Suprapubic skin (tissue), 4 donors: Measurements from ENCODE around the gene VAMP4. TPM values are rescaled to one million over a fixed set of nuclear protein-coding genes. Genes with fewer than 3 reads are reported as not detected.
"Not testable (repeated sequence)": the region's sequence is repeated elsewhere in the genome, so short reads cannot be mapped to it uniquely, and the experiment has no call there.

ENCODE experiments used
- DNase-seq, 2 donors: peaks; one replicate each; pipeline ENCODE4 v3.0.0-alpha.2; 2019; ENCODE audit warnings: low spot score in 2 of 2
- H3K27ac ChIP-seq: fragments of 200-600 bp; sonication (generic); one replicate; pipeline ENCODE4 v1.5.1; 2019
- H3K27me3 ChIP-seq: fragments of 200-600 bp; sonication (generic); one replicate; pipeline ENCODE4 v1.5.1; 2019
- H3K36me3 ChIP-seq: fragments of 200-600 bp; sonication (generic); one replicate; pipeline ENCODE4 v1.5.1; 2019
- H3K4me1 ChIP-seq: fragments of 200-600 bp; sonication (generic); one replicate; pipeline ENCODE4 v1.5.1; 2019
- H3K4me3 ChIP-seq: fragments of 200-600 bp; sonication (generic); one replicate; pipeline ENCODE4 v1.5.1; 2019; ENCODE audit warnings: mild to moderate bottlenecking
- H3K9me3 ChIP-seq: fragments of 200-600 bp; sonication (generic); one replicate; pipeline ENCODE4 v1.5.1; 2019
- CTCF ChIP-seq, 2 donors: fragments of 200-600 bp in 1 of 2; fragments of 450-650 bp in 1 of 2; sonication (generic) in 1 of 2; IDR thresholded peaks; one replicate each; pipeline ENCODE4 v1.5.1; 2016 to 2019; ENCODE audit warnings: antibody characterized with exemption in 2 of 2, mild to moderate bottlenecking in 1 of 2, moderate library complexity in 1 of 2
- EP300 ChIP-seq: sonication (generic); formaldehyde crosslinking; IDR thresholded peaks from one replicate; pipeline ENCODE4 v1.6.1; 2017; ENCODE audit warnings: antibody characterized with exemption
- POLR2A ChIP-seq, 2 donors: fragments of 450-650 bp; IDR thresholded peaks; one replicate each; pipeline ENCODE4 v1.6.1; 2017; ENCODE audit warnings: antibody characterized with exemption in 2 of 2, mild to moderate bottlenecking in 2 of 2, moderate library complexity in 2 of 2
- POLR2AphosphoS5 ChIP-seq, 3 donors: sonication (generic); formaldehyde crosslinking; IDR thresholded peaks; one replicate each; pipeline ENCODE4 v1.6.1; 2017; ENCODE audit warnings: antibody characterized with exemption in 3 of 3
- WGBS: methylation state at CpG from one replicate; pipeline ENCODE4 v1.1.5; 2018; 5-methylcytosine and 5-hydroxymethylcytosine counted together
- total RNA-seq, 4 donors: library from RNA; depleted of rRNA; stranded (reverse); fragments of >200 nt; gene quantifications; one replicate each; pipeline ENCODE4 v1.1.0, GENCODE V29; 2016

The VAMP4 gene
- total RNA-seq, 4 donors from 2014 or later = 9.3 to 23.3 (median 10.7) TPM

- TF ChIP-seq EP300 = no peak
- 93% methylated on average over 1 of the region's 1 CpG for WGBS
- no peak overlapping the region for H3K27ac ChIP-seq
- no peak for DNase-seq
- H3K27me3 ChIP-seq = no peaks in the 10 kb centered on the region
- H3K36me3 ChIP-seq = peaks cover 15% of the 10 kb centered on the region
- no peaks in the 10 kb centered on the region for H3K9me3 ChIP-seq
- H3K4me3 ChIP-seq = no peak overlapping the region
- H3K4me1 ChIP-seq = no peaks in the 10 kb centered on the region
These were observed 29.5 kb downstream of the VAMP4 start for GRCh38 chr1:171712341-171712740.

DNA sequence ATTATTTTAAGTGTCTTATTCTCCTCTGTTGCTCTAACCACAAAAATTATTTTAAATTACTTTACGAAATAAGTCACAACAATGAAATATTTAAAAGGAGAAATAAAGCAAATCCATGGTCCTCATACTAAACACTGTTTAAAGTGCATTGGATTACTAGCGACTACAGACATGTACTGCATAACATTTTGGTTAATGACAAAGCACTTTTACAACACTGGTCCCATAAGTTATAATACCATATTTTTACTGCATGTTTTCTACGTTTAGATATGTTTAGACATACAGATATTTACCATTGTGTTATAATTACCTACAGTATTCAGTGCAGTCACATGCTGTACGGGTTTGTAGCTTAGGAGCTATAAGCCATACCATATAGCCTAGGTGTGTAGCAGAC lies 30.2 kb downstream of the VAMP4 start:
- H3K4me3 ChIP-seq = no peak overlapping the region
- H3K4me1 ChIP-seq = no peaks in the 10 kb centered on the region
- no peaks in the 10 kb centered on the region for H3K9me3 ChIP-seq
- DNase-seq = no peak
- TF ChIP-seq POLR2AphosphoS5 (IDR thresholded peaks at IDR 0.05) = no peak
- peaks cover 15% of the 10 kb centered on the region for H3K36me3 ChIP-seq
- H3K27me3 ChIP-seq = no peaks in the 10 kb centered on the region
- H3K27ac ChIP-seq = no peak overlapping the region
- 94% methylated on average over 4 of the region's 4 CpGs for WGBS

DNA sequence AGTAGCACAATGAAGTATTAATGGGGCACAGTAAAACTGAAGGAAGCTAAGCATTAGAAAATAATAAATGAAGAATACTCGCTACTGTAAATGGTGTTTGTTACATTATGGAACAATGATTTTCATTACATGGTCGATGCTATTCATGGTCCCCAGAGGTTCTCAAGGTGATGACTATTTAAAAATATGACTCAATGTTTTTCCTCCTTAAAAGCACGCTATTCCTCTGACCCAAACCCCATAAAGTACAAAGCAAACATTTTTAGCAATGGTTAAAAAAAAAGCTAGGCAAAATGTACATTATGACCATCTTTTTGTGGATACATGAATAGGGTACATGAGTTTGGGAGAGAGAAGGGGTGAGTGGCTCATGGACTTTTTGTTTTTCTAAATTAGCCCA lies 34.3 kb downstream of the VAMP4 start:
- Histone ChIP-seq H3K27ac (no peak overlapping the region), H3K36me3 (peaks cover 26% of the 10 kb centered on the region), H3K4me1 (no peaks in the 10 kb centered on the region), H3K27me3 (no peaks in the 10 kb centered on the region), H3K9me3 (no peaks in the 10 kb centered on the region), H3K4me3 (no peak overlapping the region)
- DNase-seq = no peak
- no peak for TF ChIP-seq CTCF (IDR thresholded peaks at IDR 0.05)
- no peak for TF ChIP-seq EP300
- TF ChIP-seq POLR2AphosphoS5 (IDR thresholded peaks at IDR 0.05) = no peak
- TF ChIP-seq POLR2A (IDR thresholded peaks at IDR 0.05) = no peak
- WGBS = 93% methylated on average over 3 of the region's 3 CpGs

DNA sequence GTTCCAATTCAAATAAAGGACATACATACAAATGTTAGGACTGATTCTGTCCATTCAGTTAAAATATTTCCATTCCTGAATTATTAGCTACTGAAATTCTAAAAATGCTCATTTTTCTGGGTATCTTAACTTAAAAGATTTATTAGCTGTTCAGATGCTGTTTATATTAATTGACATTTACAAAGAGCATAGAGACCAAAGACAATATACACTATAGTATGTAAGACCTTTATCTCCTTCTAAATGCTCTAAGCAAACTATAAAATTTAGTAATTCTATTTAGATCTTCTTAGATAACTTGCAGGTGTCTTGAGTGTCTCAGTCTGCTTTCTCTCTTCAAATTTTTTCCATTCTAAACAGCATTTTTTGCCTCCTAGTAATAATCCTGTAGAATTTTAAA lies 39.3 kb downstream of the VAMP4 start:
- DNase-seq = no peak
- TF ChIP-seq POLR2AphosphoS5 (IDR thresholded peaks at IDR 0.05) (no peak), EP300 (no peak), CTCF (IDR thresholded peaks at IDR 0.05) (no peak), POLR2A (IDR thresholded peaks at IDR 0.05) (no peak)
- Histone ChIP-seq H3K4me1 (no peaks in the 10 kb centered on the region), H3K4me3 (no peak overlapping the region), H3K27me3 (no peaks in the 10 kb centered on the region), H3K27ac (no peak overlapping the region), H3K36me3 (peaks cover 21% of the 10 kb centered on the region), H3K9me3 (no peaks in the 10 kb centered on the region)

GRCh38 chr1:171699531-171699930 lies 42.3 kb downstream of the VAMP4 start:
- no peak for DNase-seq
- Histone ChIP-seq H3K4me3 (no peak overlapping the region), H3K36me3 (peaks cover 20% of the 10 kb centered on the region), H3K27me3 (no peaks in the 10 kb centered on the region), H3K4me1 (no peaks in the 10 kb centered on the region), H3K9me3 (no peaks in the 10 kb centered on the region), H3K27ac (no peak overlapping the region)
- TF ChIP-seq POLR2AphosphoS5 (IDR thresholded peaks at IDR 0.05) (no peak), POLR2A (IDR thresholded peaks at IDR 0.05) (no peak), CTCF (IDR thresholded peaks at IDR 0.05) (no peak), EP300 (no peak)
- WGBS = 82% methylated on average over 2 of the region's 2 CpGs

- H3K4me1 ChIP-seq, H3K27me3 ChIP-seq, H3K9me3 ChIP-seq, H3K36me3 ChIP-seq, DNase-seq, H3K4me3 ChIP-seq, H3K27ac ChIP-seq: not testable (repeated sequence)
- WGBS = 94% methylated on average over 9 of the region's 14 CpGs
These were observed 46.1 kb downstream of the VAMP4 start for GRCh38 chr1:171695772-171696171.

DNA sequence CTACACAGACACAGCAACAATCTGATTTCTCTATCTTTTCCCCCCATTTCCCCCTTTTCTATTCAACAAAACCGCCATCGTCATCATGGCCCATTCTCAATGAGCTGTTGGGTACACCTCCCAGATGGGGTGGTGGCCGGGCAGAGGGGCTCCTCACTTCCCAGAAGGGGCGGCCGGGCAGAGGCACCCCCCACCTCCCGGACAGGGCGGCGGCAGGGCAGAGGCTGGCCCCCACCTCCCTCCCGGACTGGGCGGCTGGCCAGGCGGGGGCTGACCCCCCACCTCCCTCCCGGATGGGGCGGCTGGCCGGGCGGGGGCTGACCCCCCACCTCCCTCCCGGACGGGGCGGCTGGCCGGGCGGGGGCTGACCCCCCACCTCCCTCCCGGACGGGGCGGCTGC lies 48.3 kb downstream of the VAMP4 start:
- not testable (repeated sequence) for H3K27me3 ChIP-seq, DNase-seq, H3K36me3 ChIP-seq, H3K27ac ChIP-seq, H3K4me1 ChIP-seq, H3K4me3 ChIP-seq, H3K9me3 ChIP-seq
- WGBS = 97% methylated on average over 11 of the region's 23 CpGs
